A204.1 (cell line): Measurements from ENCODE around the gene ANP32A.

Experiments used
- FAIRE-seq: peaks from 2 replicates; lab custom pipeline; 2012; peaks lifted over from hg19 to GRCh38; lab: Jason Lieb, UNC

The ANP32A gene

DNA sequence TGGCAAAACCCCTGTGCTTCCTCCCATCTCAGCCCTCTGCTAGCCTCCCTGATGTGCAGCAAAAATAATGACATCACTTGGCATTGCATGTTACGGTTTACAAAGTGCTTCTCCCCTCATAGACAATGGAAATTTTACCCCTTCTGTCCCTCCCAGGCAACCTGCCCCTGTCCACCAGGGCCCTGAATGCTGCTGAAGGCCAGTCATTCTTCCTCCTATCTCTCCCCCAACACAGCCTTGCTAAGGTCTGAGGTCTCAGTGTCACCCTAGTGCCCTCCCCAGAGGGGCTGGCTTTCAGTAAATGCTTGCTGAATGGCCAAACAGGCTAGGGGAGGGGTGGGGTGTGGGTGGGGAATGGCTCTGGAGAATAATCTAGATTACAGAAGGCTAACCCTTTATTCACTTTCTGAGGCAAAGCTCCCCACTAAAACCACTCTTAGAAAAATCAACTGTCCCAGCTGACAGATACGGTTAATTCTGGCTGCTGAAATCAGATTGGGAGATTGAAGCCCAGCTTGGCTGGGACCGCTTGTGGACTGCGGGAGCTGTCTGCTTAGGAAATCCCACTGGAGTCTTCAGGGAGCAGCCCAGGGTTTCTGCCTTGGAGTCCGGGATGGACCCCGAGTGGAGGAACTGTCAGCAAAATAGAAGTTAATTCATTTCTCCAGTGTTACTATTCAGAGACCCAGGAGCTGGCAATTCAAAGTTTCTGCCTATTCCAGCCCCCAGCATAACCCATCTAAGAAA lies 22.9 kb downstream of the ANP32A start:
- FAIRE-seq = no peak

DNA sequence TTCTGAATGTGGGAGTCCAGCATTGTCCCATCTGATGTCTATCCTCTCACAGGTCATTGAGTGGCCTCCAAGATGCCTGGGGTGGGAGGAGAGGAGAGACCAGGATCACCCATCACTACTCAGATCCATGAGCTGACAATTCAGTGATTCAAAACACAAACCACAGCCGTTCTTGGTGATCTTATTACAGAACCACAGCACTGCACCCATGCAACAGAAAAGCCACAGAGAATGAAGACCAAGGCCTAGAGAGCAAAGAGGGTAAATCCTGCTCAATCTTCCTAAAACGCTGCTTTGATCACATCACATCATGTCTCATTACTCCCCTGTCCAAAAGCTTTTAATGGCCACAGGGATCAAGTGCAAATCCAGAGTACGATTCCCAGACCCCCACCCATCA lies 23.5 kb downstream of the ANP32A start:
- no peak for FAIRE-seq

- FAIRE-seq = no peak
Measured at GRCh38 chr15:68796576-68796975, 24.1 kb downstream of the ANP32A start.

DNA sequence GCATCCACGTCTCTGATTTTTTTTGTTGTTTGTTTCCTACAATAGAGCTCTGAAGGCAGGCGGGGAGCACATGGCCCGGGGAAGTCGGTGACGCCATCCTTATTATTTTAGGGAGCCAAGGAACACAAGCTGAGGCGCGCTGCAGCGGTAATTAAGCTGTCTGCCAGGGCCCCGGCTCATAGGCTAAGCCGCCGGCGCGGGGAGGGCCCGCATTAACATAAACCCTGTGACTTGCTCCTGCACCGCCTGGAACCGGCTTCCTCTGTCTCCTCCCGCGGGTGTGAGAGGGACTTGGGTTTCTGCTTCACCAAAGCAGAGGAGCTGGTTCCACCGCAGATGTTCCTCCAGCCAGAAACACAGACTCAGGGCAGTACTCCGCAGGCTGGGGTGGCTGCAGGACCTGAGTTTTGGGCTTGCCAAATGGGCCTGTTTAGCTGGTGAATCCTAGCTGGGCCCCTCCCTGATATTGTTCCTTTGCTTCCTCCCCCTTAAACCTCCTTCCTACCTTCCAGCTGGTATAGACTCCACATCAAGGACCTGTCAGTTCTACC lies 25.3 kb downstream of the ANP32A start:
- FAIRE-seq = no peak

DNA sequence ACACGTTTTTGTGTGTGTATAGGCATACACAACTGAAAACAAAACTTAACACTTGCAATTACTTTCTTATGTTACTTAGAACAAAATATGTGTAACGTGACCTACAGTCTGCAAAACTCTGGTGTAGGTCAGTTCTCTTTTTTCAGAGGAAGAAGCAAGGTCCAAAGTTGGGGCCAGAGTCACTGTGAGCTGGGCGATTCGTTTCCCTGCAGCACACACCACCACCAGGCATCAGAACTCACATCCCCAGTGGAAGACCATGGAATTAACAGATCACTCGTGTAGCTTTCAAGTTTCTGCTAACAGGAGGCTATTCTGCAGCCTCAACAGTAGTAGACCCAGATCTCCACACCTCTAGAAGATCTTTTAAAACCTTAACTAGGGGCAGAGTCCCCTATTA lies 25.8 kb downstream of the ANP32A start:
- no peak for FAIRE-seq

- FAIRE-seq = no peak
Measured at GRCh38 chr15:68794307-68794706, 26.4 kb downstream of the ANP32A start.

- FAIRE-seq = no peak
Measured at GRCh38 chr15:68793776-68794175, 26.9 kb downstream of the ANP32A start.

- no peak for FAIRE-seq
Measured at GRCh38 chr15:68792901-68793766, 27.6 kb downstream of the ANP32A start.

DNA sequence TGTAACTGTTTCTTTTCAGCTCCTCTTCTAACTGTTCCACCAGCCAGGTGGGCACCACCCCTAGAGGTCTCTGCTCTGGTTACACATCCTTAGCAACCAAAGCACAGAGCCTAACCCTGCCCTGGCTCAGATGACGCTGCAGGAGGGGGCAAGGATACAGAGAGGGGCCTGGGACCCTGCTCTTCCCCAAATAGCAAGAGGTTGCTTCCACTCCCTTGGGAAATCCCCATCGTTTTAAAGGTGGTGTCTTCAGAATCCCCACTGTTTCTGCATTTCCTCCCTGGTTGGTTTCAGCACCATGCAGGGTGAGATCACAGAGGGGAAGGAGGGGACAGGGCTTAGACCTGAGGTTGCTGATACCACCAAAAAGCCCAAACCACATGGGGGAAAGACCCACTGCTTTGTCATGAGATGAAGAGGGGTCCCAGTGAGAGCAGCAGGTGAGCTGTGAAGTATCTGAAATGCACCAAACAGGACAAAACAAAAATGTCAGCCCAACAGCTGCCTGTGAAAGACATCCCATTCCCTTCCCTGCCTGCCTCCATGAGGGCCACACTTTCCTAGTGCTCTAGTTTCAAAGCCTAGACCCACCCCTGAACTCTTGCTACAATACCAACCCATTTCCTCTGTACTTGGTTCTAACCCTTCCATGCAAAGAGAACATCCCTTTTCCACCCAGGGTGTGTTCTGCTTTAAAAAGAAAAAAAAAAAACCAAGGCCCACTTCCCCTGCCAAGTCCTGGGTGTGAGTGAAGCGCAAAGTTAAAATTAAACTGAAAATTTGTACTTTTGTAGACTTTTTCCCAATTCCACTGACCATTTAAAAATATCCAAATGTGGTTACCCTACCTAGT lies 29.0 kb downstream of the ANP32A start:
- no peak for FAIRE-seq

DNA sequence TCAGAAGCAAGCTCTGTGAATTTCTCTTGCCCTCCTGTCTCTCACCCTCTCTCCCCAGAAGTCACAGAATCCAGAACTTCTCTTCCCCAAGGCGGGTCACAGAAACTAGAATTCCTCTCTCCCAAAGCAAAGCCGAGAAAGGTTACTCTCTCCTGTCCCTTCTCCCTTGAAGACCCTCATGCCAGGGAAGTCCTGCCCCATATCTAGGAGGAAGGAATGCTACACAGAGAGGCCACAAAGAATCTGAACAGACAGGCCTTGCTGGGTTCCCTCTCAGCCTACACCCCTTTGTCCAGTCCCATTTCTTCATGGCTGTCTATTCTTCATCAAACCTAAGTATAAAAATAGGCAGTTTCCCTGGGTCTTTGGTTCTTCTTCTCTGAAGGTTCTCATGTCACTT lies 29.8 kb downstream of the ANP32A start:
- no peak for FAIRE-seq

DNA sequence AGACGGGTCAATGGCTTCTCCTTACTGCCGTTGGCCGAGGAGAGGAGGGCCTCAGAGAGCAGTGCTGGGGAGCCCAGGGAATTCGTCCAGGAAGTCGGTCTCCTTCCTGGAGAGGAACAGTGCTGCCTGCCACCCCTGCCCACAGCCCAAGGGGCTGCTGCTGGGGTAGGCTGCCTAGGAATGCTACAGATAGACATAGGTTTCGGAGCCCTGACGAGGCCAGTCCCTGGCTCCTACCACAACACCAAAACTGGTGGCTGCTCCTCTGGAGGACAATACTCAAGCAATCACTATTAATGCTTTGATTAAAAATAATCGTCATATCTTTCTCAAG lies 30.5 kb downstream of the ANP32A start:
- FAIRE-seq = no peak

GRCh38 chr15:68789534-68790241 lies 31.0 kb downstream of the ANP32A start:
- no peak for FAIRE-seq

DNA sequence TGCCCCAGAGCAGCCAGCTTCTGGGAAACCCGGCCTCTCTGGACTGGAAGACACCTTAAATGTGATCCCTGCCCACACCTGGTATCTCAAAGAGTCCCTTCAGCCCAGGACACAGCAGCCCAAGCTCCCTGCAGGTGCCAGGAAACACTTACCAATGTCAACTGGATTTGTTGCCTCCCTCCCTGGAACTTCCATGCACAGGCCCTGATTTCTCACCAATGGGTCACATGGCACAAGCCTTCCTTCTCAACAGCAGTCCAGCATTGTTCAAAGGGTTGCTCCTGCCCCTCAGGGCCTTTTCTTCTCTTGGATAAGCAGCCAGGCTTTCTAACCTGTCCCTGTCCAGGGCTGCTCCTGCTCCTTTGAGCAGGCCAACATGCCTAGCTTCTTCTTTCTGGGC lies 31.6 kb downstream of the ANP32A start:
- FAIRE-seq = no peak

DNA sequence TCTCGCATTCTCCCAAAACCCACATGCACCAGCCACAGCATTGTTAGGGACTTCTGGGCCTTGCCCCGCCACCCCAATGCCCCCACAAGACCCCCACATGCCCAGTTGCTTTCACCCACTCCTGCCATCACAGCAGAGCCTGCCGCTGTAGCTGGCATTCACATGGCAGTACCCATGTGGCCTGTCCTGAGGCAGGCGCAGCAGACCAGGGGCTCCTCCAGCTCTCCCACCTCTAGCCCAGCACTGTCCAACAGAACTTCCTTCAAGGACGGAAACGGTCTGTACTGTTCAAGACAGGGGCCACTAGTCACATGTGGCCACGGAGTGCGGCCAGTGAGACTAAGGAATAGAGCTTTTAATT lies 32.5 kb downstream of the ANP32A start:
- FAIRE-seq = no peak

GRCh38 chr15:68787609-68788263 lies 33.0 kb downstream of the ANP32A start:
- no peak for FAIRE-seq

- no peak for FAIRE-seq
Measured at GRCh38 chr15:68786753-68787152, 33.9 kb downstream of the ANP32A start.

DNA sequence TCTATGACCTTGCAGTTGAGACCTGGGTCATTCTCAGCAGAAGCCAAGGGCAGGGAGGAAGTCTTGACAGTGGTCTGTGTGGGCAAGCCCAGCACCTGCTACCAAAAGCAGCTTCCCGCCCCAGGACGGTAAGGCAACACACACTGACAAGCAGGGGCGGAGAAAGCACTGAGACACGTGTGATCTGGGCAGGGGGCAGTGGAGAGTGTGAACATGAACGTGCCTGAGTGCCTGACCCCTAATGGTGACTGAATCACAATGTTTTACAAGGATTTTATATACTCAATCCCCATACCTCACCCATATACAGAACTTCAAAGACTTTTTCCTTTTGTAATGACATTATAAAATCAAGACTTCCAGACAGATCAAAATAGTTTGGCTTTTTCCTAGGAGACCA lies 35.2 kb downstream of the ANP32A start:
- FAIRE-seq = no peak

- no peak for FAIRE-seq
Measured at GRCh38 chr15:68784206-68784605, 36.5 kb downstream of the ANP32A start.

DNA sequence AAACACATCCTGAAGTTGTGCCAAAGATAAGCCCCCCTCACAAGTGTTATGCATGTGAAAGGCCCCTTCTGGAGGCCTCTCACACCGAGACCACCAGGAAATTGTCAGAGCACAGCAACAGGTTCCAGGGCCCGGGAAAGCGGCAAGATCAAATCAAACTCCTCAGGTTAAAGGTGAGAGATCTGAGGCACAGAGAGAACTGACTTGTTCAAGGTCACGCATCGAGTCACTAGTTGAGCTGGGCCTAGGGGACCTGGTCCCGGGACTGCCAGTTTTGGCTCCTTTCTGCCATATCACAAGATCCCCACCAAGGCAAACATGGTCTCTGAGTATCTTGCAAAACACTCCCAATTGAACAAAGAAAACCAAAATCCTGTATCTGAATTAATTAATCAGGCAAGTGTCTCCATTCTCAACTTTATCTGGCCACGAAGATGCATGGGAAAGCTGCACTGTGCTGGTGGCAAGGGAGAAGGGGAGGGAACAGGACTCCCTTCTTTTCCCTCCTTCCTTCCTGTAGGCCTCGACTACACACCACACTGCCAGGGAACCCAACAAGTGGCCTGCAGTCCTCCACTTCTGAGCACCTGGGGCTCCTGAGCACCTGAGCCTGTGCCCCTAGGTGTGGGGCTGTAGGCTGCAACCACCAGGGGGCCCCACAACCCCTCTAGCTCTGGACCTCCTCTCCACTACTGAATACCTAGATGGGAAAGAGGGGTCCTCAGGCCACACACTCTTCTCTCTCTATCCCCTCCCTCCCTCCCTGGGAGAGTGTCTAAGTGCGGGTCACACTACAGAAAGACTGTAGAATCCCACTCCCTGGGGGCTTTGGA lies 37.3 kb downstream of the ANP32A start:
- no peak for FAIRE-seq

- no peak for FAIRE-seq
Measured at GRCh38 chr15:68782589-68783161, 38.0 kb downstream of the ANP32A start.
